HG03060 (cell line): ENCODE results near the gene OCEL1.
"Not testable (repeated sequence)": the region's sequence is repeated elsewhere in the genome, so short reads cannot be mapped to it uniquely, and the experiment has no call there.

Source experiments
- ATAC-seq: cut with Tn5 transposase; IDR thresholded peaks from one replicate; pipeline ENCODE4 v1.9.1; 2021; ENCODE audit warnings: low read depth, moderate number of reproducible peaks; ENCODE audit not compliant: unreplicated experiment

OCEL1 gene

GRCh38 chr19:17260842-17261325 lies 34.9 kb downstream of the OCEL1 start:
- ATAC-seq: no peak

- ATAC-seq: no peak
Measured at GRCh38 chr19:17262557-17262956, 36.5 kb downstream of the OCEL1 start.

GRCh38 chr19:17263712-17264640 lies 38.0 kb downstream of the OCEL1 start:
- no peak for ATAC-seq

- no peak for ATAC-seq
Measured at GRCh38 chr19:17264641-17264979, 38.6 kb downstream of the OCEL1 start, which contains the start of gene USHBP1. Gene USHBP1, minus strand, starts transcription at chr19:17264745. Its CDS starts 446 bp downstream, at chr19:17264299.

GRCh38 chr19:17266026-17266425 lies 40.0 kb downstream of the OCEL1 start:
- no peak for ATAC-seq

- no peak for ATAC-seq
Measured at GRCh38 chr19:17266589-17266974, 40.6 kb downstream of the OCEL1 start.

GRCh38 chr19:17266975-17267788 lies 41.2 kb downstream of the OCEL1 start, which contains the start of gene BABAM1:
Gene BABAM1, plus strand, starts transcription at chr19:17267443. Its CDS starts 1,364 bp downstream, at chr19:17268807.
- ATAC-seq: peak; percentile 89

GRCh38 chr19:17268754-17269153 lies 42.7 kb downstream of the OCEL1 start:
- ATAC-seq: no peak

GRCh38 chr19:17274892-17275291 lies 48.9 kb downstream of the OCEL1 start:
- ATAC-seq: not testable (repeated sequence)

GRCh38 chr19:17275441-17276175 lies 49.6 kb downstream of the OCEL1 start:
- ATAC-seq: no peak
